ENCODE results near the gene HHLA2.
"Not testable (repeated sequence)": the region's sequence is repeated elsewhere in the genome, so short reads cannot be mapped to it uniquely, and the experiment has no call there.

The HHLA2 gene

GRCh38 chr3:108343491-108343890 is 47.1 kb downstream of the HHLA2 start:
- no peak for DNase-seq

GRCh38 chr3:108345492-108346205 is 49.3 kb downstream of the HHLA2 start:
- DNase-seq: no peak

- no peak for DNase-seq
Observed at GRCh38 chr3:108346301-108347227, 50.2 kb downstream of the HHLA2 start.

- DNase-seq: no peak
Observed at GRCh38 chr3:108352176-108352575, 55.8 kb downstream of the HHLA2 start.

GRCh38 chr3:108354562-108354961 is 58.2 kb downstream of the HHLA2 start:
- no peak for DNase-seq

GRCh38 chr3:108357042-108357441 is 60.7 kb downstream of the HHLA2 start:
- no peak for DNase-seq

- no peak for DNase-seq
Observed at GRCh38 chr3:108359011-108359410, 62.7 kb downstream of the HHLA2 start.

GRCh38 chr3:108376026-108376425 is 79.7 kb downstream of the HHLA2 start:
- DNase-seq: no peak

- DNase-seq: no peak
Observed at GRCh38 chr3:108377384-108377783, 81.0 kb downstream of the HHLA2 start.

GRCh38 chr3:108378153-108378951 is 82.0 kb downstream of the HHLA2 start:
- no peak for DNase-seq

- not testable (repeated sequence) for DNase-seq
Observed at GRCh38 chr3:108378952-108379342, 82.6 kb downstream of the HHLA2 start.

- DNase-seq: no peak
Observed at GRCh38 chr3:108380128-108380795, 83.9 kb downstream of the HHLA2 start.

GRCh38 chr3:108381529-108382140 is 85.3 kb downstream of the HHLA2 start:
- DNase-seq: no peak

- DNase-seq: no peak
Observed at GRCh38 chr3:108383306-108383705, 87.0 kb downstream of the HHLA2 start.

GRCh38 chr3:108387063-108387462 is 90.7 kb downstream of the HHLA2 start:
- DNase-seq: no peak

- no peak for DNase-seq
Observed at GRCh38 chr3:108388136-108389132, 92.1 kb downstream of the HHLA2 start.

GRCh38 chr3:108389372-108389771 is 93.0 kb downstream of the HHLA2 start:
- DNase-seq: no peak

- no peak for DNase-seq
Observed at GRCh38 chr3:108391917-108392593, 95.7 kb downstream of the HHLA2 start.

GRCh38 chr3:108393128-108393900 is 97.0 kb downstream of the HHLA2 start:
- no peak for DNase-seq
